B cell (primary cell): ENCODE results near the gene PET100.

Source experiments
- CTCF ChIP-seq: fragments of 200-600 bp; IDR thresholded peaks from one replicate; pipeline ENCODE4 v1.8.0; 2022; ENCODE audit warnings: antibody characterized with exemption, mild to moderate bottlenecking
- EZH2 ChIP-seq: IDR thresholded peaks from 2 replicates; pipeline ENCODE4 v1.6.1; 2012; ENCODE audit warnings: borderline replicate concordance, low read depth, mild to moderate bottlenecking, moderate library complexity, low read length; ENCODE audit not compliant: insufficient read depth, poor library complexity, severe bottlenecking

DNA sequence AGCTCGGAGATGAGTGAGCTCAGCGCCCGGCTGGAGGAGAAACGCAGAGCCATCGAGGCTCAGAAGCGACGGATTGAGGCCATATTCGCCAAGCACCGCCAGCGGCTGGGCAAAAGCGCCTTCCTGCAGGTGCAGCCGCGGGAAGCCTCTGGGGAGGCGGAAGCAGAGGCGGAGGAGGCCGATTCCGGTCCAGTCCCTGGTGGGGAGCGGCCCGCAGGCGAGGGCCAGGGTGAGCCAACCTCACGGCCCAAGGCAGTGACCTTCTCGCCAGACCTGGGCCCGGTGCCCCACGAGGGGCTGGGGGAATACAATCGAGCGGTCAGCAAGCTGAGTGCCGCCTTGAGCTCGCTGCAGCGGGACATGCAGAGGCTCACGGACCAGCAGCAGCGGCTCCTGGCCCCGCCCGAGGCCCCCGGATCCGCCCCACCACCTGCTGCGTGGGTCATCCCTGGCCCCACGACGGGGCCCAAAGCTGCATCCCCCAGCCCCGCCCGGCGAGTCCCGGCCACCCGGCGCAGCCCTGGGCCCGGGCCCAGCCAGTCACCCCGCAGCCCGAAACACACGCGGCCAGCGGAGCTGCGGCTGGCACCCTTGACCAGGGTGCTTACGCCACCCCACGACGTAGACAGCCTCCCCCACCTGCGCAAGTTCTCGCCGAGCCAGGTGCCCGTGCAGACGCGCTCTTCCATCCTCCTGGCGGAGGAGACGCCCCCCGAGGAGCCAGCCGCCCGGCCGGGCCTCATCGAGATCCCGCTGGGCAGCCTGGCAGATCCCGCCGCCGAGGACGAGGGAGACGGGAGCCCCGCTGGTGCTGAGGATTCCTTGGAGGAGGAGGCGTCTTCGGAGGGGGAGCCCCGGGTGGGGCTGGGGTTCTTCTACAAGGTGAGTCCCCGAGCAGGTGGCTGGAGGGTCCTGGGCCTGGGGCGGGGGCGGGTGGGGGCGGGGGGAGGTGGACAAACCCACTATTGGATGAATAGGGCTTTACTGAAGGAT, 17.0 kb upstream of the PET100 start:
- TF ChIP-seq CTCF (no peak), EZH2 (no peak)
